HCT116 (cell line): Measurements from ENCODE around the gene C2orf74. TPM values are rescaled to one million over a fixed set of nuclear protein-coding genes. Genes with fewer than 3 reads are reported as not detected.

Experiments used
- ATAC-seq: fragments of 200-7000 bp; cut with Tn5 transposase; 2 replicates; pipeline ENCODE4 v1.9.1; 2020; ENCODE audit warnings: mild to moderate bottlenecking, moderate library complexity
- BruUV-seq: library from RNA; stranded (reverse); fragments of 400-500 nt; replicated peaks from 2 replicates; lab custom pipeline; 2021; lab: Mats Ljungman, UMichigan
- CTCF ChIA-PET: fragments of 300-600 bp; sonication (Branson Sonifier 250); formaldehyde crosslinking; loops from one replicate; lab custom pipeline; 2021; ENCODE audit warnings: antibody characterized with exemption; lab: Charles Lee
- POLR2A ChIA-PET: fragments of 300-600, 350-600 bp; sonication (Branson Sonifier 250); formaldehyde crosslinking; loops from one replicate; lab custom pipeline; 2021; ENCODE audit warnings: antibody characterized with exemption; lab: Charles Lee
- RAD21 ChIA-PET, 2 experiments: fragments of 300-600 bp; sonication (Branson Sonifier 250); formaldehyde crosslinking; loops; one replicate each; lab custom pipeline; 2023; ENCODE audit warnings: low total read pairs in 2 of 2; ENCODE audit not compliant: uncharacterized antibody in 2 of 2, unreplicated experiment in 2 of 2, low non-redundant PET in 1 of 2; lab: Charles Lee
- DNase-seq: peaks from one replicate; pipeline ENCODE4 v3.0.0-alpha.2; 2010; ENCODE audit warnings: low read depth, low spot score
- H2AFZ ChIP-seq: fragments of 200-600 bp; shearing (Covaris generic), sonication (generic); 2 replicates; pipeline ENCODE4 v1.6.1; 2017; ENCODE audit warnings: low read depth, mixed run types, mixed read lengths, antibody characterized with exemption, low read length; ENCODE audit not compliant: poor library complexity, severe bottlenecking
- H3K27ac ChIP-seq: 2 replicates; pipeline ENCODE4 v1.5.1; 2012; ENCODE audit warnings: low read depth, low read length
- H3K27me3 ChIP-seq: fragments of 200-600 bp; sonication (generic); 2 replicates; pipeline ENCODE4 v1.6.1; 2016; ENCODE audit warnings: mixed run types, low read length, mixed read lengths; ENCODE audit not compliant: insufficient read depth
- H3K36me3 ChIP-seq, 2 experiments: fragments of 200-500 bp in 1 of 2; fragments of 200-600 bp in 1 of 2; sonication (Bioruptor generic) in 1 of 2; sonication (generic) in 1 of 2; 2 replicates each; pipeline versions ENCODE4 v1.5.1 to v1.6.1; 2014 to 2016; ENCODE audit warnings: low read length in 2 of 2, inconsistent platforms in 1 of 2, mixed read lengths in 1 of 2, mixed run types in 1 of 2; ENCODE audit not compliant: insufficient read depth in 2 of 2, control insufficient read depth in 1 of 2
- H3K4me1 ChIP-seq, 2 experiments: fragments of 200-600 bp in 1 of 2; sonication (generic) in 1 of 2; 2 replicates each; pipeline versions ENCODE4 v1.5.1 to v1.6.1; 2012 to 2017; ENCODE audit warnings: low read length in 2 of 2, inconsistent platforms in 1 of 2, mild to moderate bottlenecking in 1 of 2, mixed read lengths in 1 of 2, mixed run types in 1 of 2, moderate library complexity in 1 of 2; ENCODE audit not compliant: insufficient read depth in 2 of 2, control insufficient read depth in 1 of 2
- H3K4me2 ChIP-seq: fragments of 200-600 bp; sonication (generic); 2 replicates; pipeline ENCODE4 v1.6.1; 2017; ENCODE audit warnings: mixed run types, low read length, mixed read lengths
- H3K4me3 ChIP-seq, 2 experiments: fragments of 200-600 bp in 1 of 2; sonication (generic) in 1 of 2; replicated peaks in 1 of 2; 2 replicates each; pipeline ENCODE4 v1.5.1; 2011 to 2016; ENCODE audit warnings: low read length in 2 of 2, control low read depth in 1 of 2, low read depth in 1 of 2, mild to moderate bottlenecking in 1 of 2, mixed read lengths in 1 of 2, mixed run types in 1 of 2
- H3K79me2 ChIP-seq: fragments of 200-600 bp; sonication (generic); 2 replicates; pipeline ENCODE4 v1.6.1; 2017; ENCODE audit warnings: mild to moderate bottlenecking, mixed run types, low read length, moderate library complexity, mixed read lengths; ENCODE audit not compliant: insufficient read depth
- H3K9ac ChIP-seq: fragments of 200-600 bp; sonication (generic); 2 replicates; pipeline ENCODE4 v1.6.1; 2016; ENCODE audit warnings: low read length, mixed read lengths
- H3K9me2 ChIP-seq: fragments of 200-600 bp; sonication (generic), shearing (Covaris generic); 2 replicates; pipeline ENCODE4 v1.6.1; 2017; ENCODE audit warnings: mixed run types, mild to moderate bottlenecking, moderate library complexity; ENCODE audit not compliant: insufficient read depth
- H3K9me3 ChIP-seq, 2 experiments: fragments of 200-500 bp in 1 of 2; fragments of 200-600 bp in 1 of 2; sonication (Bioruptor generic) in 1 of 2; sonication (generic) in 1 of 2; 2 replicates each; pipeline ENCODE4 v1.6.1; 2014 to 2017; ENCODE audit warnings: low read length in 2 of 2, mixed read lengths in 2 of 2, inconsistent platforms in 1 of 2, low read depth in 1 of 2, mild to moderate bottlenecking in 1 of 2, mixed run types in 1 of 2, moderate library complexity in 1 of 2; ENCODE audit not compliant: control insufficient read depth in 1 of 2, insufficient read depth in 1 of 2
- H4K20me1 ChIP-seq: fragments of 200-600 bp; sonication (generic), shearing (Covaris generic); 2 replicates; pipeline ENCODE4 v1.6.1; 2017; ENCODE audit warnings: mixed run types, mild to moderate bottlenecking, moderate library complexity; ENCODE audit not compliant: insufficient read depth
- ATF3 ChIP-seq: IDR thresholded peaks from 2 replicates; pipeline ENCODE4 v1.6.1; 2012
- CBX3 ChIP-seq: IDR thresholded peaks from 2 replicates; pipeline ENCODE4 v1.6.1; 2012; ENCODE audit warnings: low read depth
- CEBPB ChIP-seq: IDR thresholded peaks from 2 replicates; pipeline ENCODE4 v1.6.1; 2012; ENCODE audit warnings: low read depth
- CTCF ChIP-seq, 3 experiments: fragments of 200-600 bp in 1 of 3; sonication (generic) in 1 of 3; IDR thresholded peaks in 2 of 3; conservative IDR thresholded peaks in 1 of 3; 2 replicates each; pipeline ENCODE4 v1.5.1; 2012 to 2017; ENCODE audit warnings: low read depth in 2 of 3, low read length in 2 of 3, antibody characterized with exemption in 1 of 3, borderline replicate concordance in 1 of 3, control low read depth in 1 of 3, mild to moderate bottlenecking in 1 of 3, mixed read lengths in 1 of 3, mixed run types in 1 of 3, moderate library complexity in 1 of 3; ENCODE audit not compliant: insufficient read depth in 1 of 3
- EGR1 ChIP-seq: IDR thresholded peaks from 2 replicates; pipeline ENCODE4 v1.6.1; 2012; ENCODE audit warnings: low read depth
- ELF1 ChIP-seq: IDR thresholded peaks from 2 replicates; pipeline ENCODE4 v1.6.1; 2012; ENCODE audit warnings: low read depth, borderline replicate concordance
- FOSL1 ChIP-seq: IDR thresholded peaks from 2 replicates; pipeline ENCODE4 v1.6.1; 2012; ENCODE audit warnings: low read depth
- JUND ChIP-seq: IDR thresholded peaks from 2 replicates; pipeline ENCODE4 v1.6.1; 2012
- POLR2AphosphoS5 ChIP-seq: IDR thresholded peaks from 2 replicates; pipeline ENCODE4 v1.6.1; 2011; ENCODE audit warnings: mild to moderate bottlenecking, low read depth, low read length, moderate library complexity
- REST ChIP-seq: IDR thresholded peaks from 2 replicates; pipeline ENCODE4 v1.6.1; 2012; ENCODE audit warnings: low read depth
- SIN3A ChIP-seq: IDR thresholded peaks from 2 replicates; pipeline ENCODE4 v1.6.1; 2012; ENCODE audit warnings: low read depth
- SP1 ChIP-seq: IDR thresholded peaks from 2 replicates; pipeline ENCODE4 v1.6.1; 2012; ENCODE audit warnings: low read depth
- SRF ChIP-seq: IDR thresholded peaks from 2 replicates; pipeline ENCODE4 v1.6.1; 2012; ENCODE audit warnings: low read depth
- TCF7L2 ChIP-seq: IDR thresholded peaks from 2 replicates; pipeline ENCODE4 v1.7.0; 2011; ENCODE audit warnings: borderline replicate concordance, inconsistent platforms; ENCODE audit not compliant: insufficient read depth, insufficient read length; ENCODE audit errors: extremely low read depth
- YY1 ChIP-seq: IDR thresholded peaks from 2 replicates; pipeline ENCODE4 v1.6.1; 2011; ENCODE audit warnings: low read length, low read depth, moderate library complexity, mild to moderate bottlenecking; ENCODE audit not compliant: insufficient replicate concordance; ENCODE audit errors: extremely low read depth
- ZBTB33 ChIP-seq: IDR thresholded peaks from 2 replicates; pipeline ENCODE4 v1.6.1; 2011; ENCODE audit warnings: mild to moderate bottlenecking, low read length, moderate library complexity; ENCODE audit not compliant: insufficient replicate concordance; ENCODE audit errors: extremely low read depth
- ZFX ChIP-seq: fragments of 450-650 bp; IDR thresholded peaks from 2 replicates; pipeline ENCODE4 v1.6.1; 2017
- ZNF274 ChIP-seq: fragments of 200-500 bp; sonication (Bioruptor generic); IDR thresholded peaks from 2 replicates; pipeline ENCODE4 v1.6.1; 2014; ENCODE audit warnings: mild to moderate bottlenecking, low read depth, low read length, inconsistent platforms
- intact Hi-C: fragments of 100-400 bp; cut with micrococcal nuclease; formaldehyde crosslinking; loops from 2 replicates; pipeline ENCODE4 v1.10.0; 2022
- total RNA-seq: library from RNA; stranded (reverse); gene quantifications from one replicate; pipeline ENCODE4 v1.2.1, GENCODE V29; 2021; ENCODE audit not compliant: unreplicated experiment
- TF ChIP-seq, protein P1 (sequence below): IDR thresholded peaks from 2 replicates; pipeline ENCODE4 v1.6.1; 2012

C2orf74 gene
- total RNA-seq, 1 experiment from 2014 or later: not detected

DNA sequence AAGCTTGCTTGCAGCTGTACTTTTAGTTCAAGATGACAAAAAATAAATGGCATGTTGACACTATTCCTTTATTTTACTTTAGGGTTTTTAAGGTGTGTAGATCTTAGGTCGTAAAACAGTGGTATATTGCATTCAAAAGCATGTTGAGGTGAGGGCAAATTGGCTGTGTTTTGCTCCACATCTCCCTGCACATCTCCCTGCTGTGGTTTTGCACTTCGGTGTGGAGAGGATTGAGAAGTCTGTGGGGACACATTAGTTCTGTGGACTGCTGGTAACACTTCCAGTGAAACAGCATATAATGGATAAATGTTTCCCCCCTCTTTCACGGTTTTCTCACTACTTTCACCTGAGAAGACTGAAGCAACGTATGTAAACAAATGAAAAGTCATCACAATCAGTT lies 25.1 kb downstream of the C2orf74 start:
- H3K4me3 ChIP-seq: no peak overlapping the region
- peaks cover 39 to 73% of the 10 kb centered on the region in 2 experiments for H3K36me3 ChIP-seq
- H3K79me2 ChIP-seq: peaks cover 5% of the 10 kb centered on the region
- ChIA-PET RAD21 (no interaction called here), CTCF (no interaction called here), POLR2A (no interaction called here)
- no peaks in the 10 kb centered on the region for H3K27me3 ChIP-seq
- H3K9me2 ChIP-seq: no peaks in the 10 kb centered on the region
- no TSS peak for BruUV-seq
- H3K9me3 ChIP-seq: no peaks in the 10 kb centered on the region
- no peak for TF ChIP-seq ZFX
- TF ChIP-seq REST: no peak
- TF ChIP-seq FOSL1: no peak
- no peak for TF ChIP-seq POLR2AphosphoS5
- TF ChIP-seq SRF: no peak
- TF ChIP-seq SIN3A: no peak
- no peak for TF ChIP-seq JUND
- TF ChIP-seq ELF1: no peak
- no peak for TF ChIP-seq ZNF274
- TF ChIP-seq CBX3: no peak
- TF ChIP-seq ATF3: no peak
- no peak for TF ChIP-seq CEBPB
- TF ChIP-seq ZBTB33: no peak
- no peak for TF ChIP-seq EGR1
- TF ChIP-seq CTCF (IDR thresholded peaks at IDR 0.05 in 2 of 3, conservative IDR thresholded peaks at IDR 0.05 in 1 of 3; ENCODE audit: borderline replicate concordance in 1 of 3, insufficient read depth in 1 of 3, low read depth in 2 of 3, low read length in 2 of 3): no peak
- TF ChIP-seq SP1: no peak
- TF ChIP-seq, protein P1, sequence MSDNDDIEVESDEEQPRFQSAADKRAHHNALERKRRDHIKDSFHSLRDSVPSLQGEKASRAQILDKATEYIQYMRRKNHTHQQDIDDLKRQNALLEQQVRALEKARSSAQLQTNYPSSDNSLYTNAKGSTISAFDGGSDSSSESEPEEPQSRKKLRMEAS: no peak
- no peak for TF ChIP-seq YY1
- TF ChIP-seq TCF7L2: no peak
- no peaks in the 10 kb centered on the region for H3K4me1 ChIP-seq
- H4K20me1 ChIP-seq: no peaks in the 10 kb centered on the region; the same call in 1 of the 2 replicates
- ATAC-seq (no peak), DNase-seq (no peak)
- no peak overlapping the region for H3K4me2 ChIP-seq
- H3K27ac ChIP-seq: no peak overlapping the region
- H2AFZ ChIP-seq: no peak overlapping the region
- intact Hi-C loops: no loop called here
- no peak overlapping the region for H3K9ac ChIP-seq
